ENCODE data around the gene LSM10. TPM values are rescaled to one million over a fixed set of nuclear protein-coding genes. Genes with fewer than 3 reads are reported as not detected.
A peak's percentile ranks its signal among the peaks of the same experiment; 100 is the strongest.

Gene LSM10
- total RNA-seq, 1 experiment from 2014 or later = 56.3 TPM

DNA sequence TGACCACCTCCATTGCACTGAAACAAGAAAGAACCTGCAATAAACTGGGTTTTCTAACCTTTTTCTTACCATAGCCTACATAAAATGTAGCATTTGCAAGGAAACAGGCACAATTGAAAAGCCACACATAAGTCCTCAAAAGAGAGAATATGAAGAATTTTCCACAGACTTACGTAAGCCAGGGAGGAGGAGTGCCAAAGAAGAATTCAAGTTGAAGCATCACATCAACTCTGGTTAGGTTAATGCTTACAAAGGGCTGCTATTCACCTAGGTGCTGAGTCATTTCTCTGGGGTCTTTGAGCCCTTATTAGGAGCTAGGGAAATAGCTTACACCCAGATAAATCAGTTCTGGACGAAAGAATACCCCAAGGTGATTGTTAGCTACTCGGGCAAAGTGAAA, 42.9 kb upstream of the LSM10 start:
- Mint-ChIP-seq H3K4me1 (peaks cover 13% of the 10 kb centered on the region), H3K36me3 (no peaks in the 10 kb centered on the region), H3K4me3 (no peak overlapping the region), H3K27ac (peak overlapping the region; percentile 24; the same call in 1 of the 2 replicates), H3K27me3 (ENCODE audit: low read depth) (no peaks in the 10 kb centered on the region), H3K9me3 (no peaks in the 10 kb centered on the region)
- TF ChIP-seq, protein P1, sequence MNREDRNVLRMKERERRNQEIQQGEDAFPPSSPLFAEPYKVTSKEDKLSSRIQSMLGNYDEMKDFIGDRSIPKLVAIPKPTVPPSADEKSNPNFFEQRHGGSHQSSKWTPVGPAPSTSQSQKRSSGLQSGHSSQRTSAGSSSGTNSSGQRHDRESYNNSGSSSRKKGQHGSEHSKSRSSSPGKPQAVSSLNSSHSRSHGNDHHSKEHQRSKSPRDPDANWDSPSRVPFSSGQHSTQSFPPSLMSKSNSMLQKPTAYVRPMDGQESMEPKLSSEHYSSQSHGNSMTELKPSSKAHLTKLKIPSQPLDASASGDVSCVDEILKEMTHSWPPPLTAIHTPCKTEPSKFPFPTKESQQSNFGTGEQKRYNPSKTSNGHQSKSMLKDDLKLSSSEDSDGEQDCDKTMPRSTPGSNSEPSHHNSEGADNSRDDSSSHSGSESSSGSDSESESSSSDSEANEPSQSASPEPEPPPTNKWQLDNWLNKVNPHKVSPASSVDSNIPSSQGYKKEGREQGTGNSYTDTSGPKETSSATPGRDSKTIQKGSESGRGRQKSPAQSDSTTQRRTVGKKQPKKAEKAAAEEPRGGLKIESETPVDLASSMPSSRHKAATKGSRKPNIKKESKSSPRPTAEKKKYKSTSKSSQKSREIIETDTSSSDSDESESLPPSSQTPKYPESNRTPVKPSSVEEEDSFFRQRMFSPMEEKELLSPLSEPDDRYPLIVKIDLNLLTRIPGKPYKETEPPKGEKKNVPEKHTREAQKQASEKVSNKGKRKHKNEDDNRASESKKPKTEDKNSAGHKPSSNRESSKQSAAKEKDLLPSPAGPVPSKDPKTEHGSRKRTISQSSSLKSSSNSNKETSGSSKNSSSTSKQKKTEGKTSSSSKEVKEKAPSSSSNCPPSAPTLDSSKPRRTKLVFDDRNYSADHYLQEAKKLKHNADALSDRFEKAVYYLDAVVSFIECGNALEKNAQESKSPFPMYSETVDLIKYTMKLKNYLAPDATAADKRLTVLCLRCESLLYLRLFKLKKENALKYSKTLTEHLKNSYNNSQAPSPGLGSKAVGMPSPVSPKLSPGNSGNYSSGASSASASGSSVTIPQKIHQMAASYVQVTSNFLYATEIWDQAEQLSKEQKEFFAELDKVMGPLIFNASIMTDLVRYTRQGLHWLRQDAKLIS (CRISPR knock-in tag; IDR thresholded peaks at IDR 0.05; ENCODE audit: borderline replicate concordance) = no peak
- TF ChIP-seq ZNF671 (CRISPR knock-in tag; IDR thresholded peaks at IDR 0.05) = no peak
- no peak for TF ChIP-seq CREM (CRISPR knock-in tag; IDR thresholded peaks at IDR 0.05)
- TF ChIP-seq ZBTB21 (CRISPR knock-in tag; IDR thresholded peaks at IDR 0.05; ENCODE audit: borderline replicate concordance) = no peak
- no peak for TF ChIP-seq NR1H2 (CRISPR knock-in tag; IDR thresholded peaks at IDR 0.05)
- TF ChIP-seq ZNF396 (CRISPR knock-in tag; IDR thresholded peaks at IDR 0.05; ENCODE audit: borderline replicate concordance) = no peak
- TF ChIP-seq ZNF219 (CRISPR knock-in tag; IDR thresholded peaks at IDR 0.05; ENCODE audit: borderline replicate concordance) = no peak
- TF ChIP-seq ZNF425 (CRISPR knock-in tag; conservative IDR thresholded peaks at IDR 0.05) = no peak
- TF ChIP-seq NFATC4 (CRISPR knock-in tag; IDR thresholded peaks at IDR 0.05) = no peak
- no peak for TF ChIP-seq RORB (CRISPR knock-in tag; IDR thresholded peaks at IDR 0.05)
- TF ChIP-seq TEAD1 (CRISPR knock-in tag; IDR thresholded peaks at IDR 0.05) = no peak
- no peak for TF ChIP-seq FOXK1 (CRISPR knock-in tag; IDR thresholded peaks at IDR 0.05)
- no peak for TF ChIP-seq TEAD4 (CRISPR knock-in tag; IDR thresholded peaks at IDR 0.05)
- TF ChIP-seq ZNF532 (CRISPR knock-in tag; IDR thresholded peaks at IDR 0.05; ENCODE audit: borderline replicate concordance) = no peak
- ATAC-seq (no peak; the same call in 1 of the 2 replicates), DNase-seq (ENCODE audit: low spot score) (no peak)
- CTCF ChIA-PET = interaction anchor here (1.0 to 2.2 kb wide), 3 partner anchors 10 to 98 kb away, joined by 3 to 11 read pairs (median 6); partner anchors contain the start of gene OSCP1
- POLR2A ChIA-PET = no interaction called here

DNA sequence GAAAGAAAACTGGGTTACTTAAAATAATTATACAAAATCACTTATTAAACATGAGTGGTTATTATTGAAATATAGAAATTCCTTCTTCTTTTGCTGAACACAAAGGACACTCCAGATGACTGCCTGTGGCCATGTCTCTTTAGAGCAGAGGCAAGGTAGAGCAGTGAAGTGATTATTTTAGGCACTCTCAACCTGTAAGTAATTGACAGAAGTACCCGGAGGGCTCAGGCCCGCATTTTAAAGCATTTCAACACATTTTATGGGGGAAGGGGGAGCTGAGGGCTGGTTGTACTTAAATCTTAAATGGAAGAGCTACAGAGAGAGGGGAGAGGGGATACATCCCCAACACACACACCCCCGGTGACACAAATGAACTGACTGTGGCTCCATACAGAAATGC, 42.3 kb upstream of the LSM10 start:
- H3K9me3 Mint-ChIP-seq = no peaks in the 10 kb centered on the region
- H3K27me3 Mint-ChIP-seq (ENCODE audit: low read depth) = no peaks in the 10 kb centered on the region
- H3K36me3 Mint-ChIP-seq = no peaks in the 10 kb centered on the region
- CTCF ChIA-PET = interaction anchor here (1.0 to 2.2 kb wide), 2 partner anchors 11 to 74 kb away, joined by 3 to 11 read pairs; partner anchors contain the start of gene OSCP1
- peak overlapping the region; percentile 24; the same call in 1 of the 2 replicates for H3K27ac Mint-ChIP-seq
- POLR2A ChIA-PET = no interaction called here
- ATAC-seq (no peak), DNase-seq (ENCODE audit: low spot score) (no peak)
- H3K4me3 Mint-ChIP-seq = no peak overlapping the region
- peaks cover 13% of the 10 kb centered on the region for H3K4me1 Mint-ChIP-seq
- no peak for TF ChIP-seq ARID4B (CRISPR knock-in tag; IDR thresholded peaks at IDR 0.05; ENCODE audit: borderline replicate concordance)
- no peak for TF ChIP-seq RELA (CRISPR knock-in tag; IDR thresholded peaks at IDR 0.05; ENCODE audit: borderline replicate concordance)
- no peak for TF ChIP-seq GRHL2 (CRISPR knock-in tag; IDR thresholded peaks at IDR 0.05; ENCODE audit: insufficient replicate concordance, severe bottlenecking)
- TF ChIP-seq, protein P2, sequence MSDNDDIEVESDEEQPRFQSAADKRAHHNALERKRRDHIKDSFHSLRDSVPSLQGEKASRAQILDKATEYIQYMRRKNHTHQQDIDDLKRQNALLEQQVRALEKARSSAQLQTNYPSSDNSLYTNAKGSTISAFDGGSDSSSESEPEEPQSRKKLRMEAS (CRISPR knock-in tag; IDR thresholded peaks at IDR 0.05) = no peak
- TF ChIP-seq FOXJ3 (CRISPR knock-in tag; IDR thresholded peaks at IDR 0.05; ENCODE audit: borderline replicate concordance) = no peak
- no peak for TF ChIP-seq TEAD4 (CRISPR knock-in tag; IDR thresholded peaks at IDR 0.05)
